ENCODE measurements around the gene XPNPEP1.

GRCh38 chr10:109859221-109859620 lies 64.1 kb downstream of the XPNPEP1 start:
- TF ChIP-seq, protein P1, sequence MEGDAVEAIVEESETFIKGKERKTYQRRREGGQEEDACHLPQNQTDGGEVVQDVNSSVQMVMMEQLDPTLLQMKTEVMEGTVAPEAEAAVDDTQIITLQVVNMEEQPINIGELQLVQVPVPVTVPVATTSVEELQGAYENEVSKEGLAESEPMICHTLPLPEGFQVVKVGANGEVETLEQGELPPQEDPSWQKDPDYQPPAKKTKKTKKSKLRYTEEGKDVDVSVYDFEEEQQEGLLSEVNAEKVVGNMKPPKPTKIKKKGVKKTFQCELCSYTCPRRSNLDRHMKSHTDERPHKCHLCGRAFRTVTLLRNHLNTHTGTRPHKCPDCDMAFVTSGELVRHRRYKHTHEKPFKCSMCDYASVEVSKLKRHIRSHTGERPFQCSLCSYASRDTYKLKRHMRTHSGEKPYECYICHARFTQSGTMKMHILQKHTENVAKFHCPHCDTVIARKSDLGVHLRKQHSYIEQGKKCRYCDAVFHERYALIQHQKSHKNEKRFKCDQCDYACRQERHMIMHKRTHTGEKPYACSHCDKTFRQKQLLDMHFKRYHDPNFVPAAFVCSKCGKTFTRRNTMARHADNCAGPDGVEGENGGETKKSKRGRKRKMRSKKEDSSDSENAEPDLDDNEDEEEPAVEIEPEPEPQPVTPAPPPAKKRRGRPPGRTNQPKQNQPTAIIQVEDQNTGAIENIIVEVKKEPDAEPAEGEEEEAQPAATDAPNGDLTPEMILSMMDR (IDR thresholded peaks at IDR 0.05; ENCODE audit: low read depth, low read length, poor library complexity, severe bottlenecking): no peak
- no peak for TF ChIP-seq EZH2phosphoT487 (IDR thresholded peaks at IDR 0.05; ENCODE audit: borderline replicate concordance, low read length)

All from DOHH2 (cell line).